ENCODE measurements around the gene STRN4.

STRN4 gene

GRCh38 chr19:46700704-46701103 is 45.5 kb downstream of the STRN4 start:
- TF ChIP-seq CTCF (IDR thresholded peaks at IDR 0.05; ENCODE audit: low read depth, low read length) = no peak
- H3K27me3 ChIP-seq = no peaks in the 10 kb centered on the region
- no peak for DNase-seq
- peaks cover 15% of the 10 kb centered on the region; the same call in 1 of the 2 replicates for H3K36me3 ChIP-seq
- no peak overlapping the region for H3K4me3 ChIP-seq (ENCODE audit: low read depth, low read length)
- H3K4me1 ChIP-seq = no peaks in the 10 kb centered on the region
- no peaks in the 10 kb centered on the region for H3K9me3 ChIP-seq

GRCh38 chr19:46698395-46699321 is 47.6 kb downstream of the STRN4 start:
- H3K9me3 ChIP-seq = no peaks in the 10 kb centered on the region
- no peaks in the 10 kb centered on the region for H3K4me1 ChIP-seq
- H3K4me3 ChIP-seq (ENCODE audit: low read depth, low read length) = no peak overlapping the region
- no peaks in the 10 kb centered on the region for H3K27me3 ChIP-seq
- DNase-seq = no peak
- peaks cover 16% of the 10 kb centered on the region for H3K36me3 ChIP-seq
- TF ChIP-seq CTCF (IDR thresholded peaks at IDR 0.05; ENCODE audit: low read depth, low read length) = no peak

- DNase-seq = peak; percentile 100
- Histone ChIP-seq H3K36me3 (peaks cover 21% of the 10 kb centered on the region), H3K4me1 (no peaks in the 10 kb centered on the region), H3K9me3 (no peaks in the 10 kb centered on the region), H3K4me3 (ENCODE audit: low read depth, low read length) (peak overlapping the region; percentile 47), H3K27me3 (no peaks in the 10 kb centered on the region)
- no peak for TF ChIP-seq CTCF (IDR thresholded peaks at IDR 0.05; ENCODE audit: low read depth, low read length)
Measured at GRCh38 chr19:46697204-46697960, 48.9 kb downstream of the STRN4 start.

GRCh38 chr19:46696866-46697203 is 49.4 kb downstream of the STRN4 start:
- Histone ChIP-seq H3K36me3 (peaks cover 26% of the 10 kb centered on the region), H3K27me3 (no peaks in the 10 kb centered on the region), H3K4me3 (ENCODE audit: low read depth, low read length) (peak overlapping the region; percentile 47), H3K4me1 (no peaks in the 10 kb centered on the region), H3K9me3 (no peaks in the 10 kb centered on the region)
- TF ChIP-seq CTCF (IDR thresholded peaks at IDR 0.05; ENCODE audit: low read depth, low read length) = no peak
- no peak for DNase-seq

GRCh38 chr19:46696052-46696451 is 50.2 kb downstream of the STRN4 start:
- H3K36me3 ChIP-seq = peaks cover 34% of the 10 kb centered on the region
- no peaks in the 10 kb centered on the region for H3K9me3 ChIP-seq
- H3K4me3 ChIP-seq (ENCODE audit: low read depth, low read length) = no peak overlapping the region
- no peaks in the 10 kb centered on the region for H3K4me1 ChIP-seq
- TF ChIP-seq CTCF (IDR thresholded peaks at IDR 0.05; ENCODE audit: low read depth, low read length) = no peak
- H3K27me3 ChIP-seq = no peaks in the 10 kb centered on the region
- no peak for DNase-seq

GRCh38 chr19:46693760-46694159 is 52.5 kb downstream of the STRN4 start:
- no peak for TF ChIP-seq CTCF (IDR thresholded peaks at IDR 0.05; ENCODE audit: low read depth, low read length)
- Histone ChIP-seq H3K9me3 (no peaks in the 10 kb centered on the region), H3K36me3 (peaks cover 42% of the 10 kb centered on the region), H3K4me1 (no peaks in the 10 kb centered on the region), H3K27me3 (no peaks in the 10 kb centered on the region), H3K4me3 (ENCODE audit: low read depth, low read length) (no peak overlapping the region)
- DNase-seq = no peak

Data from BE2C (cell line).